AG10803 (cell line): ENCODE measurements around the gene SHISA6.

Source experiments
- DNase-seq: peaks from one replicate; pipeline ENCODE4 v3.0.0; 2010; ENCODE audit warnings: low read depth
- H3K4me3 ChIP-seq: 2 replicates; pipeline ENCODE4 v1.5.1; 2011; ENCODE audit warnings: mild to moderate bottlenecking, low read length, control low read depth
- CTCF ChIP-seq: conservative IDR thresholded peaks from 2 replicates; pipeline ENCODE4 v1.5.1; 2011; ENCODE audit warnings: mild to moderate bottlenecking, low read length, control low read depth, inconsistent platforms

SHISA6 gene

DNA sequence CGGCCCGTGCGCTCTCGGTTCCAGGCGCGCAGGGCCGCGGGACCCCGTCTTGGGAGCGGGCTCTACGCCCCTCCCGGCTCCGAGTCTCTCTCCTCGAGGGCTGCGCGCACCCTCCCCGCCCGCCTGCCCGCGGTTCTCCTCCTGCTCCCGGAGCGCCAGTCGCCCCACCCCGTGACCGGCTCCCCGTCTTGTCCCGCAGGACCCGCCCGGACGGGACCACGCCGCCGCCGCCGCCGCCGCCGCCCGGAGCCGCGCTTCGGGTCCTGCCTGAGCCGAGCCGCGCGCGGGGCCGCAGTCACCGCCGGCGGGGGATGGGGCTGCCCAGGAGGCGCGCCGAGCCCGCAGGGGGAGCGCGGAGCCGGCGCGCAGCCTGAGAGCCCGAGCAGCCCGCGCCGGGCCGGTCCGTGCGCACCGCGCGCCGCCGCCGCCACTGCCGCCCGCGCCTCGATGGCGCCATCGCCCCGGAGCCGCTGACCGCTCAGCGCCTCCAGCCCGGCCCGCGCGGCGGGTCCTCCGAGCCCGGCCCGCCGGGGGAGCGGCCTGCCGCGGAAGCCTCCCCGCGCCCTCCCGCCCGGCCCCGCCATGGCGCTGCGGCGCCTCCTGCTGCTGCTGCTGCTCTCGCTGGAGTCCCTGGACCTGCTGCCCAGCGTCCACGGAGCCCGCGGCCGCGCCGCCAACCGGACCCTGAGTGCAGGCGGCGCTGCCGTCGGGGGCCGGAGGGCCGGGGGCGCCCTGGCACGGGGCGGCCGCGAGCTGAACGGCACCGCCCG lies at the start of gene SHISA6:
TSS of gene SHISA6 (plus strand) at position 373 of the 770 bp plus-strand sequence.
- no peak for DNase-seq
- H3K4me3 ChIP-seq = no peak within 1 kb of the TSS
- no peak for TF ChIP-seq CTCF

- TF ChIP-seq CTCF = no peak
- H3K4me3 ChIP-seq = no peak overlapping the region
- DNase-seq = no peak
Observed at GRCh38 chr17:11195801-11196200, 45.2 kb upstream of the SHISA6 start.

- no peak overlapping the region for H3K4me3 ChIP-seq
- no peak for TF ChIP-seq CTCF
Observed at GRCh38 chr17:11204991-11205390, 36.0 kb upstream of the SHISA6 start.

GRCh38 chr17:11205659-11206058 lies 35.4 kb upstream of the SHISA6 start:
- DNase-seq = no peak
- no peak for TF ChIP-seq CTCF

More at GRCh38 chr17:11204991-11205390, 36.0 kb upstream of the SHISA6 start:
- DNase-seq = no peak

GRCh38 chr17:11209906-11210305 lies 31.1 kb upstream of the SHISA6 start:
- no peak overlapping the region for H3K4me3 ChIP-seq
- no peak for DNase-seq
- TF ChIP-seq CTCF = no peak

More at GRCh38 chr17:11205659-11206058, 35.4 kb upstream of the SHISA6 start:
- H3K4me3 ChIP-seq = no peak overlapping the region

- H3K4me3 ChIP-seq = no peak overlapping the region
- no peak for TF ChIP-seq CTCF
- DNase-seq = no peak
Observed at GRCh38 chr17:11212792-11213191, 28.2 kb upstream of the SHISA6 start.

- no peak for DNase-seq
- H3K4me3 ChIP-seq = no peak overlapping the region
- TF ChIP-seq CTCF = no peak
Observed at GRCh38 chr17:11216976-11217375, 24.0 kb upstream of the SHISA6 start.
